Keratinocyte (primary cell): ENCODE data around the gene SLC6A14. TPM values are rescaled to one million over a fixed set of nuclear protein-coding genes. Genes with fewer than 3 reads are reported as not detected.

Experiments
- DNase-seq: peaks from one replicate; pipeline ENCODE4 v3.0.0-alpha.2; 2011; ENCODE audit warnings: low read depth, missing footprints, low spot score
- FAIRE-seq: peaks from 2 replicates; lab custom pipeline; 2011; peaks lifted over from hg19 to GRCh38; lab: Jason Lieb, UNC
- H2AFZ ChIP-seq: 2 replicates; pipeline ENCODE4 v1.6.0; 2012; ENCODE audit warnings: low read length, control low read depth, inconsistent platforms; ENCODE audit not compliant: control insufficient read depth
- H3K27ac ChIP-seq: 2 replicates; pipeline ENCODE4 v1.5.1; 2011; ENCODE audit warnings: low read length; ENCODE audit not compliant: control insufficient read depth, insufficient read depth
- H3K27me3 ChIP-seq: 3 replicates; pipeline ENCODE4 v1.6.0; 2011; ENCODE audit warnings: low read length; ENCODE audit not compliant: control insufficient read depth, insufficient read depth; ENCODE audit errors: extremely low read depth
- H3K36me3 ChIP-seq, 2 experiments: 2 replicates in 1 of 2; 3 replicates in 1 of 2; pipeline ENCODE4 v1.5.1; 2011; ENCODE audit warnings: low read length in 2 of 2, mild to moderate bottlenecking in 1 of 2; ENCODE audit not compliant: control insufficient read depth in 2 of 2, insufficient read depth in 2 of 2; ENCODE audit errors: extremely low read depth in 1 of 2
- H3K4me1 ChIP-seq: 3 replicates; pipeline ENCODE4 v1.5.1; 2011; ENCODE audit warnings: low read length; ENCODE audit not compliant: control insufficient read depth, insufficient read depth; ENCODE audit errors: extremely low read depth
- H3K4me2 ChIP-seq: 3 replicates; pipeline ENCODE4 v1.6.0; 2011; ENCODE audit warnings: low read depth, low read length; ENCODE audit not compliant: control insufficient read depth, insufficient read depth; ENCODE audit errors: extremely low read depth
- H3K4me3 ChIP-seq, 3 experiments: fragments of 200-600 bp in 1 of 3; sonication (generic) in 1 of 3; 2 replicates in 2 of 3; 3 replicates in 1 of 3; pipeline ENCODE4 v1.5.1; 2011 to 2016; ENCODE audit warnings: low read length in 3 of 3, mild to moderate bottlenecking in 3 of 3, control low read depth in 2 of 3, inconsistent platforms in 1 of 3, low read depth in 1 of 3, mixed read lengths in 1 of 3, mixed run types in 1 of 3, moderate library complexity in 1 of 3; ENCODE audit not compliant: control insufficient read depth in 2 of 3, insufficient read depth in 2 of 3; ENCODE audit errors: extremely low read depth in 1 of 3
- H3K79me2 ChIP-seq: 2 replicates; pipeline ENCODE4 v1.6.0; 2012; ENCODE audit warnings: low read length; ENCODE audit not compliant: control insufficient read depth, insufficient read depth
- H3K9ac ChIP-seq: 3 replicates; pipeline ENCODE4 v1.6.0; 2011; ENCODE audit warnings: low read length; ENCODE audit not compliant: control insufficient read depth, insufficient read depth; ENCODE audit errors: extremely low read depth
- H3K9me1 ChIP-seq: 3 replicates; pipeline ENCODE4 v1.6.0; 2011; ENCODE audit warnings: low read length; ENCODE audit not compliant: control insufficient read depth, insufficient read depth; ENCODE audit errors: extremely low read depth
- H3K9me3 ChIP-seq: 2 replicates; pipeline ENCODE4 v1.5.1; 2012; ENCODE audit warnings: low read depth, low read length; ENCODE audit not compliant: control insufficient read depth
- H4K20me1 ChIP-seq: 3 replicates; pipeline ENCODE4 v1.6.0; 2011; ENCODE audit warnings: low read length; ENCODE audit not compliant: control insufficient read depth, insufficient read depth; ENCODE audit errors: extremely low read depth
- EZH2 ChIP-seq: IDR thresholded peaks from one replicate; pipeline ENCODE4 v1.6.1; 2012; ENCODE audit warnings: inconsistent platforms, mild to moderate bottlenecking, low read length, moderate library complexity
- dilution Hi-C: fragments of 300-500 bp; cut with MboI; formaldehyde crosslinking; loops from one replicate; pipeline ENCODE4 v1.7.0; 2020; ENCODE audit warnings: low sequenced_read_pairs; ENCODE audit not compliant: extremely low pct_ligation_motif_present
- polyA plus RNA-seq, 5 experiments: library from polyadenylated mRNA; depleted of rRNA in 3 of 5; stranded (reverse) in 3 of 5; stranded (forward) in 1 of 5; unstranded in 1 of 5; fragments of >200 nt; gene quantifications; 1 replicate in 1 of 5; 2 replicates in 3 of 5; 3 replicates in 1 of 5; pipeline versions ENCODE4 v1.2.1 to v1.2.3, GENCODE V29; 2011 to 2012; ENCODE audit warnings: missing spikeins in 2 of 5, low read depth in 1 of 5, low replicate concordance in 1 of 5
- TF ChIP-seq, protein P1 (sequence below), 3 experiments: IDR thresholded peaks in 1 of 3; conservative IDR thresholded peaks in 1 of 3; optimal IDR thresholded peaks in 1 of 3; 2 replicates in 2 of 3; 3 replicates in 1 of 3; pipeline versions ENCODE3 to v1.5.1; 2011; ENCODE audit warnings: low read length in 3 of 3, mild to moderate bottlenecking in 3 of 3, moderate library complexity in 2 of 3, control low read depth in 1 of 3, inconsistent platforms in 1 of 3; ENCODE audit not compliant: insufficient read depth in 2 of 3; ENCODE audit errors: extremely low read depth in 1 of 3

SLC6A14 gene
- polyA plus RNA-seq, 1 donor (not counting 4 experiments of a cell fraction or from before 2014, with no cell fraction given) = 0.59 TPM

DNA sequence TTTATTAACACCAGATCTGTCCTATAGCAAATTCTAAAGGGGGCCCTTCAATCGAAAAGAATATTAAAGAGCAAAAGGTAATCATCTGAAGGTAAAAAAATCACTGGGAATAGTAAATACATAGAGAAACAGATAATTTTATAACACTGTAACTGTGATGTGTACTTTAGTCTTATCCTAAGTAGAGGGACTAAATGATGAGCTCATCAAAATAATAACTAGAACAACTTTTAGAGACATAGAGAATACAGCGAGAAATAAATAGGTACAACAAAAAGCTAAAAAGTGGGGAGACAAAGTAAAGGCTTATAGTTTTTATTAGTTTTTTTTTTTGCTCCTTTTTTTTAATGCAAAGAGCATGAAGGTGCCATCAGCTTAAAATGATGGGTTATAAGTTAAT lies 43.7 kb downstream of the SLC6A14 start:
- H2AFZ ChIP-seq = no peak overlapping the region
- H3K4me2 ChIP-seq = no peak overlapping the region
- no peak for DNase-seq
- TF ChIP-seq, protein P1, sequence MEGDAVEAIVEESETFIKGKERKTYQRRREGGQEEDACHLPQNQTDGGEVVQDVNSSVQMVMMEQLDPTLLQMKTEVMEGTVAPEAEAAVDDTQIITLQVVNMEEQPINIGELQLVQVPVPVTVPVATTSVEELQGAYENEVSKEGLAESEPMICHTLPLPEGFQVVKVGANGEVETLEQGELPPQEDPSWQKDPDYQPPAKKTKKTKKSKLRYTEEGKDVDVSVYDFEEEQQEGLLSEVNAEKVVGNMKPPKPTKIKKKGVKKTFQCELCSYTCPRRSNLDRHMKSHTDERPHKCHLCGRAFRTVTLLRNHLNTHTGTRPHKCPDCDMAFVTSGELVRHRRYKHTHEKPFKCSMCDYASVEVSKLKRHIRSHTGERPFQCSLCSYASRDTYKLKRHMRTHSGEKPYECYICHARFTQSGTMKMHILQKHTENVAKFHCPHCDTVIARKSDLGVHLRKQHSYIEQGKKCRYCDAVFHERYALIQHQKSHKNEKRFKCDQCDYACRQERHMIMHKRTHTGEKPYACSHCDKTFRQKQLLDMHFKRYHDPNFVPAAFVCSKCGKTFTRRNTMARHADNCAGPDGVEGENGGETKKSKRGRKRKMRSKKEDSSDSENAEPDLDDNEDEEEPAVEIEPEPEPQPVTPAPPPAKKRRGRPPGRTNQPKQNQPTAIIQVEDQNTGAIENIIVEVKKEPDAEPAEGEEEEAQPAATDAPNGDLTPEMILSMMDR (optimal IDR thresholded peaks at IDR 0.05 in 1 of 3, IDR thresholded peaks at IDR 0.05 in 1 of 3, conservative IDR thresholded peaks at IDR 0.05 in 1 of 3; ENCODE audit: extremely low read depth in 1 of 3, insufficient read depth in 2 of 3, low read length in 3 of 3) = no peak
- TF ChIP-seq EZH2 = no peak
- H3K27me3 ChIP-seq = no peaks in the 10 kb centered on the region
- H3K4me3 ChIP-seq = no peak overlapping the region
- dilution Hi-C loops = no loop called here
- no peak overlapping the region for H3K27ac ChIP-seq
- no peaks in the 10 kb centered on the region for H4K20me1 ChIP-seq
- no peaks in the 10 kb centered on the region for H3K9me1 ChIP-seq
- H3K4me1 ChIP-seq = no peaks in the 10 kb centered on the region
- no peaks in the 10 kb centered on the region for H3K36me3 ChIP-seq
- no peaks in the 10 kb centered on the region for H3K79me2 ChIP-seq
- no peaks in the 10 kb centered on the region for H3K9me3 ChIP-seq
- H3K9ac ChIP-seq = no peak overlapping the region
- no peak for FAIRE-seq

DNA sequence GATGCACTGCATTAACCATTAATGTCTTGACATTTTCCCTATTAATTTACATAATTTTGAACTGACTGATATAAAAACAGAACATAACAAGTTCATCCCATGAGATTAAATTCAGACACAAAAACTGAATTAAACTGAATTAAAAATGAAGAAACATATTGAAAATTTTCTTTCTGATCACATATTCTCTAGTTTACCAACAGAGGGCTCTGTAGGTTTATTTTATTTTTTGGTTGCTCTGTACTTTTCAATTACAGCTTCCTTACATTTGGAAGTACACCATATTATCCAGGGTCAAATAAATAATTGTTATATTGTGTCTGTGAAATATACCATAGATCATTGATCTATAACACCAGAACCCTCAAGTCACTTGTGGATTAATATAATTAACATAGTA lies 53.7 kb downstream of the SLC6A14 start:
- Histone ChIP-seq H2AFZ (no peak overlapping the region), H3K36me3 (no peaks in the 10 kb centered on the region), H3K9ac (no peak overlapping the region), H4K20me1 (no peaks in the 10 kb centered on the region), H3K4me1 (no peaks in the 10 kb centered on the region), H3K4me3 (no peak overlapping the region), H3K27me3 (no peaks in the 10 kb centered on the region), H3K9me1 (no peaks in the 10 kb centered on the region), H3K4me2 (no peak overlapping the region), H3K9me3 (no peaks in the 10 kb centered on the region), H3K79me2 (no peaks in the 10 kb centered on the region), H3K27ac (no peak overlapping the region)
- DNase-seq (no peak), FAIRE-seq (no peak)
- TF ChIP-seq, protein P1 (optimal IDR thresholded peaks at IDR 0.05 in 1 of 3, IDR thresholded peaks at IDR 0.05 in 1 of 3, conservative IDR thresholded peaks at IDR 0.05 in 1 of 3; ENCODE audit: extremely low read depth in 1 of 3, insufficient read depth in 2 of 3, low read length in 3 of 3) = peak in 2 of 3 experiments; percentile 6 to 17
- no peak for TF ChIP-seq EZH2
- dilution Hi-C loops = no loop called here
